ENCODE data around the gene ASIC4.

Gene ASIC4

DNA sequence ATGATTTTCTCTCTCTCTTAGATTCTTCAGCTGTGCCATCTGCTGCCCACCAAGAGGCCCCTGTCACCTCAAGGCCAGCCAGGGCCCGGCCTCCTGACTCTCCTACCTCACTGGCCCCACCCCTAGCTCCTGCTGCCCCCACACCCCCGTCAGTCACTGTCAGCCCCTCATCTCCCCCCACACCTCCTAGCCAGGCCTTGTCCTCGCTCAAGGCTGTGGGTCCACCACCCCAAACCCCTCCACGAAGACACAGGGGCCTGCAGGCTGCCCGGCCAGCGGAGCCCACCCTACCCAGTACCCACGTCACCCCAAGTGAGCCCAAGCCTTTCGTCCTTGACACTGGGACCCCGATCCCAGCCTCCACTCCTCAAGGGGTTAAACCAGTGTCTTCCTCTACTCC lies 25.0 kb upstream of the ASIC4 start:
- no CpG with 5 or more reads among the region's 9 CpGs for WGBS (ENCODE audit: extremely low coverage, insufficient coverage, low lambda C conversion rate)
- no peaks in the 10 kb centered on the region for H3K79me1 ChIP-seq (ENCODE audit: low read length)
- H3K18ac ChIP-seq (ENCODE audit: low read length) = no peak overlapping the region
- no peak overlapping the region for H2AK5ac ChIP-seq (ENCODE audit: low read length)
- no peak overlapping the region for H2BK120ac ChIP-seq (ENCODE audit: low read depth, low read length)
- no peak overlapping the region for H3K4me3 ChIP-seq (ENCODE audit: low read length)
- H2BK5ac ChIP-seq (ENCODE audit: low read length) = no peak overlapping the region
- H3K79me2 ChIP-seq (ENCODE audit: control insufficient read depth, insufficient read depth, low read length) = no peaks in the 10 kb centered on the region
- no peak overlapping the region for H3K56ac ChIP-seq (ENCODE audit: low read length)
- H3K4me1 ChIP-seq (ENCODE audit: control insufficient read depth, low read depth, low read length) = peaks cover 3% of the 10 kb centered on the region
- no peak overlapping the region for H3K9ac ChIP-seq (ENCODE audit: low read length)
- no peak overlapping the region for H2BK15ac ChIP-seq (replicated peaks; ENCODE audit: low read depth)
- no peak overlapping the region for H3K27ac ChIP-seq (ENCODE audit: low read depth, low read length)
- no peak overlapping the region for H3K23ac ChIP-seq (ENCODE audit: low read length)
- H3K27me3 ChIP-seq (ENCODE audit: insufficient read depth, low read length, poor library complexity) = peaks cover 15% of the 10 kb centered on the region
- H4K5ac ChIP-seq (ENCODE audit: low read length) = no peak overlapping the region
- H3K4ac ChIP-seq (ENCODE audit: low read depth, low read length) = no peak overlapping the region
- DNase-seq = no peak
- H3K36me3 ChIP-seq (ENCODE audit: control insufficient read depth, insufficient read depth, low read length) = no peaks in the 10 kb centered on the region
- no peak overlapping the region for H3K4me2 ChIP-seq (ENCODE audit: low read length)
- no peak overlapping the region for H4K8ac ChIP-seq (ENCODE audit: low read depth, low read length)

DNA sequence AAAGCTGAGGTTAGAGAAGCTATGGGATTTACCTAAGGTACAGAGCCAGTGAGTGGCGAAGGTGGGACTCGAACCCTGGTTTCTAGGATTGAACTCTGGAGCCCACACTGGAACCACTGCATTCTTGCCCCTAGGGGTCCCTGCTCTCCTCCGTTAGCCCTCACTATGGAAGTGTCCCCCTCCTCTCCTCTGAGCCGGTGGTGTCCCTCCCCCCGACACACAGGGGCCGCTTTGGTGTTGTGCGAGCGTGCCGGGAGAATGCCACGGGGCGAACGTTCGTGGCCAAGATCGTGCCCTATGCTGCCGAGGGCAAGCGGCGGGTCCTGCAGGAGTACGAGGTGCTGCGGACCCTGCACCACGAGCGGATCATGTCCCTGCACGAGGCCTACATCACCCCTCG lies 24.1 kb upstream of the ASIC4 start:
- H2BK15ac ChIP-seq (replicated peaks; ENCODE audit: low read depth) = no peak overlapping the region
- peaks cover 8% of the 10 kb centered on the region for H3K27me3 ChIP-seq (ENCODE audit: insufficient read depth, low read length, poor library complexity)
- no CpG with 5 or more reads among the region's 23 CpGs for WGBS (ENCODE audit: extremely low coverage, insufficient coverage, low lambda C conversion rate)
- H4K5ac ChIP-seq (ENCODE audit: low read length) = no peak overlapping the region
- peaks cover 3% of the 10 kb centered on the region for H3K4me1 ChIP-seq (ENCODE audit: control insufficient read depth, low read depth, low read length)
- no peak for DNase-seq
- H3K23ac ChIP-seq (ENCODE audit: low read length) = no peak overlapping the region
- no peak overlapping the region for H4K8ac ChIP-seq (ENCODE audit: low read depth, low read length)
- H3K4me3 ChIP-seq (ENCODE audit: low read length) = no peak overlapping the region
- no peak overlapping the region for H3K4ac ChIP-seq (ENCODE audit: low read depth, low read length)
- H3K18ac ChIP-seq (ENCODE audit: low read length) = no peak overlapping the region
- no peak overlapping the region for H3K56ac ChIP-seq (ENCODE audit: low read length)
- H3K79me1 ChIP-seq (ENCODE audit: low read length) = no peaks in the 10 kb centered on the region
- no peak overlapping the region for H3K9ac ChIP-seq (ENCODE audit: low read length)
- no peak overlapping the region for H2AK5ac ChIP-seq (ENCODE audit: low read length)
- no peak overlapping the region for H2BK120ac ChIP-seq (ENCODE audit: low read depth, low read length)
- no peaks in the 10 kb centered on the region for H3K36me3 ChIP-seq (ENCODE audit: control insufficient read depth, insufficient read depth, low read length)
- no peaks in the 10 kb centered on the region for H3K79me2 ChIP-seq (ENCODE audit: control insufficient read depth, insufficient read depth, low read length)
- H2BK5ac ChIP-seq (ENCODE audit: low read length) = no peak overlapping the region
- H3K4me2 ChIP-seq (ENCODE audit: low read length) = no peak overlapping the region
- H3K27ac ChIP-seq (ENCODE audit: low read depth, low read length) = no peak overlapping the region

DNA sequence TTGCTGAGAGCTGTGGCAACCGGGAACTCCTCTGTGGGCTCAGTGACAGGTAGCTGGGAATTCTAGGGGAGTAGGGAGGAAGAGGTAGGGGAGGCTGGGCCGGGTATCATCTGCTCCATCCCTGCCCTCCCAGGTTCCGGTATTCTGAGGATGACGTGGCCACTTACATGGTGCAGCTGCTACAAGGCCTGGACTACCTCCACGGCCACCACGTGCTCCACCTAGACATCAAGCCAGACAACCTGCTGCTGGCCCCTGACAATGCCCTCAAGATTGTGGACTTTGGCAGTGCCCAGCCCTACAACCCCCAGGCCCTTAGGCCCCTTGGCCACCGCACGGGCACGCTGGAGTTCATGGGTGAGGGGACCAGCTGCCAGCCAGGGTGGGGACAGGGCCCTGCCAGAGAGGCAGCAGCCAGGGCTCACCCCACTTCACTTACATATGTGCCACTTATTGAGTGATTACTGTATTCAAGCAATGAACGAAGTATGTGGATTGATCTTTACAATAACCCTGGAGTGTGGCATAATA lies 23.6 kb upstream of the ASIC4 start:
- H3K79me1 ChIP-seq (ENCODE audit: low read length) = no peaks in the 10 kb centered on the region
- H3K27me3 ChIP-seq (ENCODE audit: insufficient read depth, low read length, poor library complexity) = peaks cover 4% of the 10 kb centered on the region
- H3K4ac ChIP-seq (ENCODE audit: low read depth, low read length) = no peak overlapping the region

DNA sequence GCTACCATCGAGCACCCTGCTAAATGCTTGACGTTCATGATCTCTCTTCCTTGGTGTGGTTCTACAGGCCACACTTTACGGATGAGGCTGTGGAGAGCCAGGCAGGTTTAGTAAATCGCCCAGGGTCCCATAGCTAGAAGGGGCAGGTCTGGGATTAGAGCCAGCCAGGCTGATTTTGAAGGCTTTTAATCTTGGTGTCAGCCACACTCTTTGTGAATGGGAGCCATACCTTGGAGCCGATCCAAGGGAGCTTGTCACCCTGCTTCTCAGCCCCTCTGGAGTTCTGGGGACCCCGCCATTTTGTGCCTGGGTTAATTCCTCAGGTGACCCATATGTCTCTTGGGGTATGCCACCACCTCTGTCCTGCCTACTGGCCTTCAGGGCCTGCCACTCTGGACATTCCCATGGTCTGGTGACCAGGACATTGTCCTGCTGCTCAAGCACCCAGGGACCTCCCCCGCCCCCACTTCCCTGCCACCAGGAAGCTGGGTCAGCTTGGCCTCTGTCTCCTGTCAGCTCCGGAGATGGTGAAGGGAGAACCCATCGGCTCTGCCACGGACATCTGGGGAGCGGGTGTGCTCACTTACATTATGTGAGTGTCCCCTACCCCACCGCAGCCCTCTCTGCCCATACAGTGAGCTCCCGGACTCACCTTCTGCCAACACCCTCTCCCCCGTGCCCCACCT lies 22.9 kb upstream of the ASIC4 start:
- Histone ChIP-seq H3K27ac (ENCODE audit: low read depth, low read length) (no peak overlapping the region), H3K9ac (ENCODE audit: low read length) (no peak overlapping the region), H4K8ac (ENCODE audit: low read depth, low read length) (no peak overlapping the region), H3K79me2 (ENCODE audit: control insufficient read depth, insufficient read depth, low read length) (no peaks in the 10 kb centered on the region), H2BK120ac (ENCODE audit: low read depth, low read length) (no peak overlapping the region), H4K5ac (ENCODE audit: low read length) (no peak overlapping the region), H3K36me3 (ENCODE audit: control insufficient read depth, insufficient read depth, low read length) (no peaks in the 10 kb centered on the region), H3K4me3 (ENCODE audit: low read length) (no peak overlapping the region), H3K23ac (ENCODE audit: low read length) (no peak overlapping the region), H3K79me1 (ENCODE audit: low read length) (no peaks in the 10 kb centered on the region), H3K4me1 (ENCODE audit: control insufficient read depth, low read depth, low read length) (no peaks in the 10 kb centered on the region), H3K4me2 (ENCODE audit: low read length) (no peak overlapping the region), H3K18ac (ENCODE audit: low read length) (no peak overlapping the region), H2AK5ac (ENCODE audit: low read length) (no peak overlapping the region), H2BK15ac (replicated peaks; ENCODE audit: low read depth) (no peak overlapping the region), H3K27me3 (ENCODE audit: insufficient read depth, low read length, poor library complexity) (peaks cover 8% of the 10 kb centered on the region), H3K56ac (ENCODE audit: low read length) (no peak overlapping the region), H2BK5ac (ENCODE audit: low read length) (no peak overlapping the region), H3K4ac (ENCODE audit: low read depth, low read length) (no peak overlapping the region)
- DNase-seq = no peak
- WGBS (ENCODE audit: extremely low coverage, insufficient coverage, low lambda C conversion rate) = no CpG with 5 or more reads among the region's 14 CpGs

More for the DNA sequence above, 23.6 kb upstream of the ASIC4 start:
- Histone ChIP-seq H3K36me3 (ENCODE audit: control insufficient read depth, insufficient read depth, low read length) (no peaks in the 10 kb centered on the region), H2AK5ac (ENCODE audit: low read length) (no peak overlapping the region), H4K5ac (ENCODE audit: low read length) (no peak overlapping the region), H3K27ac (ENCODE audit: low read depth, low read length) (no peak overlapping the region), H3K56ac (ENCODE audit: low read length) (no peak overlapping the region), H3K4me2 (ENCODE audit: low read length) (no peak overlapping the region), H3K79me2 (ENCODE audit: control insufficient read depth, insufficient read depth, low read length) (no peaks in the 10 kb centered on the region), H3K23ac (ENCODE audit: low read length) (no peak overlapping the region), H3K18ac (ENCODE audit: low read length) (no peak overlapping the region), H2BK120ac (ENCODE audit: low read depth, low read length) (no peak overlapping the region), H4K8ac (ENCODE audit: low read depth, low read length) (no peak overlapping the region), H2BK5ac (ENCODE audit: low read length) (no peak overlapping the region), H3K4me3 (ENCODE audit: low read length) (no peak overlapping the region), H2BK15ac (replicated peaks; ENCODE audit: low read depth) (no peak overlapping the region), H3K9ac (ENCODE audit: low read length) (no peak overlapping the region), H3K4me1 (ENCODE audit: control insufficient read depth, low read depth, low read length) (peaks cover 3% of the 10 kb centered on the region)
- DNase-seq = no peak
- no CpG with 5 or more reads among the region's 10 CpGs for WGBS (ENCODE audit: extremely low coverage, insufficient coverage, low lambda C conversion rate)

DNA sequence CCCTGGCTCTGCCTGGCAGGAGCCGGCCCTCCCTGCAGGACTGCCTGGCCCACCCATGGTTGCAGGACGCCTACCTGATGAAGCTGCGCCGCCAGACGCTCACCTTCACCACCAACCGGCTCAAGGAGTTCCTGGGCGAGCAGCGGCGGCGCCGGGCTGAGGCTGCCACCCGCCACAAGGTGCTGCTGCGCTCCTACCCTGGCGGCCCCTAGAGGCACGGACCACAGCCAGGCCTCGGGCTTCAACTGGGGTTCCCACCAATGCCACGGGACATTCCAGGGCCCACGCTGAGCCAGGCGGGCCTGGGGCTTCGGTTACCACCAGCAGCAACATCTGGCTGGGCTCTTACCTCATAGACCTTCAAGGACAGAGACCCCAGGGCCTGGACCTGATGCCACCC lies 21.7 kb upstream of the ASIC4 start:
- Histone ChIP-seq H2BK120ac (ENCODE audit: low read depth, low read length) (no peak overlapping the region), H3K18ac (ENCODE audit: low read length) (no peak overlapping the region), H3K9ac (ENCODE audit: low read length) (no peak overlapping the region), H3K27ac (ENCODE audit: low read depth, low read length) (no peak overlapping the region), H3K4me3 (ENCODE audit: low read length) (no peak overlapping the region), H3K27me3 (ENCODE audit: insufficient read depth, low read length, poor library complexity) (peaks cover 19% of the 10 kb centered on the region), H3K79me2 (ENCODE audit: control insufficient read depth, insufficient read depth, low read length) (no peaks in the 10 kb centered on the region), H3K36me3 (ENCODE audit: control insufficient read depth, insufficient read depth, low read length) (no peaks in the 10 kb centered on the region), H2AK5ac (ENCODE audit: low read length) (no peak overlapping the region), H3K4me1 (ENCODE audit: control insufficient read depth, low read depth, low read length) (peaks cover 2% of the 10 kb centered on the region), H3K79me1 (ENCODE audit: low read length) (no peaks in the 10 kb centered on the region), H3K56ac (ENCODE audit: low read length) (no peak overlapping the region), H3K4ac (ENCODE audit: low read depth, low read length) (no peak overlapping the region), H2BK15ac (replicated peaks; ENCODE audit: low read depth) (no peak overlapping the region), H3K4me2 (ENCODE audit: low read length) (no peak overlapping the region), H2BK5ac (ENCODE audit: low read length) (no peak overlapping the region), H4K8ac (ENCODE audit: low read depth, low read length) (no peak overlapping the region), H4K5ac (ENCODE audit: low read length) (no peak overlapping the region), H3K23ac (ENCODE audit: low read length) (no peak overlapping the region)
- peak; percentile 68 for DNase-seq
- WGBS (ENCODE audit: extremely low coverage, insufficient coverage, low lambda C conversion rate) = no CpG with 5 or more reads among the region's 20 CpGs

DNA sequence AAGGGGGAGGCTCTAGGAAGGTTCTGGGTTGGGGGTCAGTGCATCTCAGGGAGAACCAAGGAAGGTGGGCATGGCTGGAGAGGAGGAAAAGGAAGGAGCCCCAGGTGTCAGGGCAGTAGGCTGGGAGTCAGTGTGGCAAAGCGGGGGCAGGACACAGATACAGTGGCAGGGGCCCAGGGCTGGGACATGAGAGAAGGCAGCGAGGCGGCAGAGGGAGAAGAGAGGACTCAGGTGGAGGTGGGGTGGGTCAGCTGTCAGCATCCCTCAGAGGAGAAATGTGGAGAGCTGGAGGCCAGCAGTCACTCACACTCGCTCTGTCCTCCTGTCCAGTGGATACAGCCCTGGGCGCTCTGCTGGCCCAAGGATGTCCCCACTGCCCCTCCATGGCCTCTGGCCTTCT lies 21.2 kb upstream of the ASIC4 start:
- H3K79me2 ChIP-seq (ENCODE audit: control insufficient read depth, insufficient read depth, low read length) = no peaks in the 10 kb centered on the region
- no peak overlapping the region for H2BK15ac ChIP-seq (replicated peaks; ENCODE audit: low read depth)
- H3K79me1 ChIP-seq (ENCODE audit: low read length) = no peaks in the 10 kb centered on the region
- H3K27ac ChIP-seq (ENCODE audit: low read depth, low read length) = no peak overlapping the region
- H3K27me3 ChIP-seq (ENCODE audit: insufficient read depth, low read length, poor library complexity) = peaks cover 20% of the 10 kb centered on the region
- H3K4me3 ChIP-seq (ENCODE audit: low read length) = no peak overlapping the region
- no peak overlapping the region for H3K4me2 ChIP-seq (ENCODE audit: low read length)
- H3K56ac ChIP-seq (ENCODE audit: low read length) = no peak overlapping the region
- H3K36me3 ChIP-seq (ENCODE audit: control insufficient read depth, insufficient read depth, low read length) = no peaks in the 10 kb centered on the region
- no peak overlapping the region for H4K5ac ChIP-seq (ENCODE audit: low read length)
- no peak overlapping the region for H3K4ac ChIP-seq (ENCODE audit: low read depth, low read length)
- H3K23ac ChIP-seq (ENCODE audit: low read length) = no peak overlapping the region
- no peak overlapping the region for H4K8ac ChIP-seq (ENCODE audit: low read depth, low read length)
- H2BK5ac ChIP-seq (ENCODE audit: low read length) = no peak overlapping the region
- H2AK5ac ChIP-seq (ENCODE audit: low read length) = no peak overlapping the region
- H3K4me1 ChIP-seq (ENCODE audit: control insufficient read depth, low read depth, low read length) = peaks cover 2% of the 10 kb centered on the region
- DNase-seq = no peak
- H3K9ac ChIP-seq (ENCODE audit: low read length) = no peak overlapping the region
- H2BK120ac ChIP-seq (ENCODE audit: low read depth, low read length) = no peak overlapping the region
- no peak overlapping the region for H3K18ac ChIP-seq (ENCODE audit: low read length)
- WGBS (ENCODE audit: extremely low coverage, insufficient coverage, low lambda C conversion rate) = no CpG with 5 or more reads among the region's 5 CpGs
